GM19035 (cell line): ENCODE data around the gene DGAT2L6.
"Not testable (repeated sequence)": the region's sequence is repeated elsewhere in the genome, so short reads cannot be mapped to it uniquely, and the experiment has no call there.

ENCODE experiments used
- ATAC-seq: cut with Tn5 transposase; IDR thresholded peaks from one replicate; pipeline ENCODE4 v1.9.1; 2021; ENCODE audit not compliant: unreplicated experiment

DGAT2L6 gene

DNA sequence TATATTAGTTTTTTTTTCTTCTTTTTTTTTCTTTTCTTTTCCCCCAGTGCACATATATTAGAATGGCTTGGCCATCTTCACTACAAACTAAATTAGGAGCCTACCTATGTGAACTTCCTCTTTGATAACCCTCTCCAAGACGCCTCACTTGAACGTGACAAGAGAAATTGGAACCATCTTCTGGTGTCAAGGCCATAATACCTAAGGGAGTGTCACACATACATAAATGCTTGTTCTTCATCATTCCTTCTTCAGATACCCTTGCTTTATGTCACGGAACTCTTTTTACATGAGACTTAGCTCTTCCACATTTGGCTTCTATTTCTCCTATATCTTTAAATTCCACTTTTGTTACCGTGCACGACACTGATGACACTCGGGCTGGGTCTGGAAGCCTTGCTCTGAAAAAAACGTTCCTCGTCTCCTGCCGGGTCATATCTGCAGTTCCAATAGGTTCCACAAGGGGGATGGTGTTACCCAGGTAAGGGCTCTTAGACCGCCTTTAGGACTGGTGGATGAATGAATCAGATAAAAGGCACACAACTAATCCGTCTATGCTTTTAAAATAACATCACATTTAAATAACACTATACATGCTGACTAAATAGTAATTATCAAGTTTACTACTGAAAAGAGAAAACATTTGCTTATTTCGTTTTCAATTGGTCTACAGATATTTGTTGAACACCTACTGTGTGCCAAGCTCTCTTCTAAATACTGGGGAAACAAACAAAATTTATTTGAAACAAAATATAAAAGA, 19.9 kb downstream of the DGAT2L6 start:
- ATAC-seq = peak; percentile 82

- no peak for ATAC-seq
Observed at GRCh38 chrX:70201732-70202131, 24.4 kb downstream of the DGAT2L6 start.

GRCh38 chrX:70208479-70208878, 31.2 kb downstream of the DGAT2L6 start:
- no peak for ATAC-seq

DNA sequence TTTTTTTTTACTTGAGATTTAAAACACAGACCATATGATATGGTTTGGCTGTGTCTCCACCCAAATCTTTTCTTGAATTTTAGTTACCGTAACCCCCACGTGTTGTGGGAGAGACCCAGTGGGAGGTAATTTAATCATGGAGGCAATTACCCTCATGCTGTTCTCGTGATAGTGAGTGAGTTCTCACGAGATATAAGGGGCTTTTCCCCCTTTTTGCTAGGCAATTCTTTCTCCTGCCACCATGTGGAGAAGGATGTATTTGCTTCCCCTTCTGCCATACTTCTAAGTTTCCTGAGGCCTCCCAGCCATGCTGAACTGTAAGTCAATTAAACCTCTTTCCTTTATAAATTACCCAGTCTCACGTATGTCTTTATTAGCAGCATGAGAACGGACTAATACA, 32.3 kb downstream of the DGAT2L6 start:
- ATAC-seq = not testable (repeated sequence)

DNA sequence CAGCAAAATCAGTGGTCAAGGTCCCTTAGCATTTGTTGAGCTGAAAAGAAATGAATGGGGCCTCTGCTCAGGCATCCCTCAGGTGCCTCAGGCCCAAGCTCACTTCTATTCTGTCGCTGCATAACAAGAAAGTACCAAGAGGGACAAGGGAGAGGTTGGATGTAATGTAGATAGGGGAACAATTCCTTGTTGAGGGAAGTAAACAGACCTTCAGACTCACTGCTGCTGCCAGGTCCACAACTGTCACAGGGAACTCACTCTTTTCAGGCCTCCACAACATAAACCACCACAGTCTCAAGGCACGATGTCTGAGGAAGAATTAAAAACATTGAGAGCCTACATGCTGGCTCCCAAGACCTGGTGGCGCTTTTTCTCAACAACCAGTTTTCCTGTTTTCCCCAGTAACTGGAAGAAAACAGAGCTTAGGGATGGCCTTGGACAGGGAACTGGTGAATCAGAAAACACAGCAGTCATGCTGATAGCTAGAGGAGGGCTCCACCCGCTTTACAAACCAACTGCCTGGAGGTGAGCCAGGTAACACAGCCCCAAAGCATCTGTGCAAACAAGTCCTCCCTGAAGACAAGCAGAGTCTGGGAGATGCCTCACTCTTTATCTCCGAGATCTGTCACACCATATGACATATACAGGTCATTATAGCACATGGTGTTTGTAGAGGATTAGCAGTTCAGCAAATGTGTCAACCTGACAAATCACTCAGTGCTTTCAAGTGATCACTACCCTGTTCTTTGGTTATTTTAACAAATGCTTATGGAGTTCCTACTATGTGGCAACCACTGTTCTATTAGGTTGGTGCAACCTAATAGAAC, 42.9 kb downstream of the DGAT2L6 start:
- no peak for ATAC-seq

DNA sequence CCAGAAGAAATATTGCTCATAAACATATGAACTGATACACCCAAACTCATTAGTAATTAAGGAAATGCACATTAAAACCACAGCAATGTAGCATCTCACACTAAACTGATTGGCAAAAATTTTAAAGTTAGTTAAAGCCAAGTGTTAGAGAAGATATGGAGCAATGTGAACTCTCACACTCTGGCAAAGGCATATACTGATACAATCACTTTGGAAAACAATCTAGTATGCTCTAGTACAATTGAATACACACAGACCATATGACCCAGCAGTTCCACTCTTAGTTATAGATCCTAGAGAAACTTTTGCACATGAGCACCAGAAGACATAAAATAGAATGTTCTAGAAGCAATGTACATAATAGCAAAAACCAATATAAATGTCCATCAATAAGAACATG, 48.8 kb downstream of the DGAT2L6 start:
- no peak for ATAC-seq

DNA sequence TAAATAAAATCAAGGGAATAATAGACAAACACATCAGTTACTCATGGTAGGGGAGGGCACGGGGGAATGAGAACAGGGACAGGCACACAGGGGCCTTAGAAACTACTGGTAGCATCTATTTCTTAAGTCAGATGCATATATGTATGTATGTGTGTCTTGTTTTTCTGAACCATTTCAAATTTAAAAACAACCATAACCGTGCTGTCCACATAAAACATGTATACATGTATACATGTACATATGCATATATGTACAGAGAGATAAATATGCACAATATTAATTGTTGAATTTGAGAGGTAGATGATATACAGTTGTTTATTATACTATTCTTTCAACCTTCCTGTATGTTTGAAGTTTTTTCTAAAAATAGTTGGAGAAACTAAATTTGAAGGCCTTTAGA, 49.4 kb downstream of the DGAT2L6 start:
- no peak for ATAC-seq

- ATAC-seq = no peak
Observed at GRCh38 chrX:70231666-70232065, 54.4 kb downstream of the DGAT2L6 start.

GRCh38 chrX:70234355-70234754, 57.1 kb downstream of the DGAT2L6 start, which contains the start of gene AWAT1:
TSS of gene AWAT1 (plus strand) at chrX:70234655. CDS start at chrX:70234696, 41 bp downstream.
- ATAC-seq = no peak

DNA sequence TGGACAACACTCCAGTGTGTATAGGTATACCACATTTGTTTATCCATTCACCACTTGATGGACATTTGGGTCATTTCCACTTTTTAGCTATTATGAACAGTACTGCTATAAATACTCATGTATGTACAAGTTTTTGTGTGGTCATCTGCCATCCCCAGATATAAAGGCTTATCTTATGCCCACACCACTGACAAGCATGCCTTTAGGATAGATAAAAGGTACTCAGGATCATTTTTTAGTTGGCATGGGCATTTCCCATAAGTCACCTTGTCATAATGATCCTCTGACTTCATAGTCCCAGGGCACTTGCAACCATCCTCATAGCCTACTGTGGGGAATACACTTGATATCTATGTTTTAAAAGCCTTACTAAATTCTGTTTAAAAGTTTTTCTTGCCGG, 63.5 kb downstream of the DGAT2L6 start:
- no peak for ATAC-seq

- no peak for ATAC-seq
Observed at GRCh38 chrX:70241501-70241900, 64.2 kb downstream of the DGAT2L6 start.

DNA sequence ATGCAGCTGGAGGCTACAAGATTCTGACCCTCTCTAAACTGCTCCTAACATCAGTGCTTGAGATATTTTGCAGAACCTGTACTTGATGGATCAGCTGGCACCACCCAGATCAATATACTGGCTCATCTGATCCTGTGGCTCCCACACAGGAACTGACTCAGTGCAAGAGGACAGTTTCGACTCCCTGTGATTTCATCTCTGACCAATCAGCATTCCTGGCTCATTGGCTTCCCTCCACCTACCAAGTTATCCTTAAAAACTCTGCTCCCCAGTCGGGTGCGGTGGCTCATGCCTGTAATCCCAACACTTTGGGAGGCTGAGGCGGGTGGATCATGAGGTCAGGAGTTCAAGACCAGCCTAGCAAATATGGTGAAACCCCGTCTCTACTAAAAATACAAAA, 66.3 kb downstream of the DGAT2L6 start:
- ATAC-seq = not testable (repeated sequence)

- ATAC-seq = no peak
Observed at GRCh38 chrX:70244881-70245280, 67.6 kb downstream of the DGAT2L6 start.

- ATAC-seq = no peak
Observed at GRCh38 chrX:70247252-70247651, 70.0 kb downstream of the DGAT2L6 start.

DNA sequence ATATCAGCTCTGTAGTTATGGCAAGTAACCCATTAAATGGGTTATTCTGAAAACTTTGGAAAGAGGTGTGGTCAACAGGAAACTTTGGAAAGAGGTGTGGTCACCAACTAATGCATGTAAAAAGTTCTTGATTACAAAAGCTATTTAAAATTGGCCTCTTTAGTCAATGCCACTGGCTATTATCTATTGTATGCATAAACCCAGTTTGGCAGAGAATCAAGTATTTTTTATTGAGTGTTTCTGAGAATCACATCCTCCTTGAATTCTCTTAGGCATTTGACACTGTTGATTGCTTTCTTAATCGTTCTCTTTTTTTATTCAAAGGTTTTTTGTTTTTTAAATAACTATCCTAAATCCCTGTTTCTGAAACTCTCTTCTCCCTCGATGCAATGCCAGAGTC, 75.2 kb downstream of the DGAT2L6 start:
- no peak for ATAC-seq

DNA sequence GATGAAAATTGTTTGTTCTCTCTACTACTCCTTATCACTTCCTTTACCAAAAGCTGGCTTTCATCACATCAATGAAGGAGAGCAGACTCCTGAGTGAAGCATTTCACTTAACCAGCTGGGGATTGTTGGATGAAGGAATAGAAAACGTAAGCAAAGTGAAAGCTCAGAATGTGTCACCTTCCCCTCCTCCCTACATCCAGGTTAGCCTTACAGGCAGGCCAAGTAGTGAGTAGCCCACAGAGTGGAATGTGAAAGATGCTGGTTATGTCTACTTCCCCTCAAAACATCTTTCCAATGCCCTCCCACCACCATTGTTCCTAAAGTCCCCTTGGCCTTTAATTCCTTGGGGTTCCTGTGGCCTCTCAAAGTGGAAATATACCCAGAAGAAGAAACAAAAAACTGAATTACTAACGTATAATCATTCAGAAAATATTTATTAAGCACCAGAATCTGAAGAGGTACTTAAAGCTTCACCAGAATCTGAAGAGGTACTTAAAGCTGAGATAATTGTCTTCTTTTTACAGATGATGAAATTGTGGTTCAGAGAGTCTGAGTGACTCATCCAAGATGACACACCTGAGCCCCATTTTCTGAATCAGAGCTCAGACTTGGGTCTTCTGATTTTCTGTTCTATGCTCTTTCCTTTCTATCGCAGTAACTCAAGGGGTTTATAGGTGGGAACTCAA, 76.2 kb downstream of the DGAT2L6 start:
- ATAC-seq = no peak

GRCh38 chrX:70254063-70254400, 76.7 kb downstream of the DGAT2L6 start:
- ATAC-seq = no peak

DNA sequence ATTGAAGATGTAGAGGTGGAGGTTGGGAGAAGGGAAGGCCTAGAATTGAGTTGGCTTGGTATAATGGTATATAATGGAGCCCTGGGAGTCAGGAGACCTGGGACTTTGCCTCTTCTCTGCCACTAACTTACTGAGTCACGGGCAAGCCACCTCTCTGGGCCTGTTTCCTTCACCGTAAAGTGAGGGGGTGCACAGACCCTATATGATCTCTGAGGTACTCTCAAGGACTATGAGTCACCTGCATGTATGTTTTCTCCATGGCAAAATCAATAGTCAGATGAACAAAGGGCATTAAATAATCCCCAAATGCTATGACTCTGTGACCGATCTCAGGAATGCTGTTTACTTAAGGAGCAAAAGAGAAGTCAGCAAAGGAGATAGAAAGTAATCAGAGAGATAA, 77.6 kb downstream of the DGAT2L6 start:
- ATAC-seq = no peak
